ENCODE measurements around the gene CAVIN3.
"Not testable (repeated sequence)": the region's sequence is repeated elsewhere in the genome, so short reads cannot be mapped to it uniquely, and the experiment has no call there.

CAVIN3 gene

GRCh38 chr11:6326303-6326702 lies 6.0 kb upstream of the CAVIN3 start:
- DNase-seq (ENCODE audit: low read depth), result no peak

- no peak for DNase-seq (ENCODE audit: low read depth)
Measured at GRCh38 chr11:6323291-6323905, 3.1 kb upstream of the CAVIN3 start.

DNA sequence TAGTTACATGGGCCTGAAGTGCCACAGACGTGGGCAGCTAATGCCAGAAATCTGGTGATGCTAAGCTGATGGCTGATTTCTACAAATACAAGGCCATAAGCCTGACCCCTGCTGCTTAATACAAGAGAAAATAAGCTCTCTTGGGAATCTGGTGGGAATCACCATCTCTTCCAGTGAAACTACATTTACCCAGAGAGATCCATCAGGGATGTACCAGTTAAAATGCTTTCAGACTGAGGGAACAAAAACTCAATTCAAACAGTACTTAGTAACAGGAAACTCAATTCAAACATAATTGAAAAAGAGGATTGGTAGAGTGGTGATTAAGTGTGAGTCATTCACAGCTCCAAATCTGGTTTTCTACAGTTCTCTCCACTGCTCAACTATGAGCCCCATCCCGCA lies 1.7 kb upstream of the CAVIN3 start:
- peak; percentile 9 for DNase-seq (ENCODE audit: low read depth)

GRCh38 chr11:6321356-6321755 lies 1.1 kb upstream of the CAVIN3 start:
- DNase-seq (ENCODE audit: low read depth), result peak; percentile 67

GRCh38 chr11:6319704-6320410 lies 444 bp downstream of the CAVIN3 start:
- DNase-seq (ENCODE audit: low read depth), result peak; percentile 95

- peak; percentile 22 for DNase-seq (ENCODE audit: low read depth)
Measured at GRCh38 chr11:6319001-6319703, 1.1 kb downstream of the CAVIN3 start.

- DNase-seq (ENCODE audit: low read depth), result no peak
Measured at GRCh38 chr11:6318204-6318603, 2.1 kb downstream of the CAVIN3 start.

DNA sequence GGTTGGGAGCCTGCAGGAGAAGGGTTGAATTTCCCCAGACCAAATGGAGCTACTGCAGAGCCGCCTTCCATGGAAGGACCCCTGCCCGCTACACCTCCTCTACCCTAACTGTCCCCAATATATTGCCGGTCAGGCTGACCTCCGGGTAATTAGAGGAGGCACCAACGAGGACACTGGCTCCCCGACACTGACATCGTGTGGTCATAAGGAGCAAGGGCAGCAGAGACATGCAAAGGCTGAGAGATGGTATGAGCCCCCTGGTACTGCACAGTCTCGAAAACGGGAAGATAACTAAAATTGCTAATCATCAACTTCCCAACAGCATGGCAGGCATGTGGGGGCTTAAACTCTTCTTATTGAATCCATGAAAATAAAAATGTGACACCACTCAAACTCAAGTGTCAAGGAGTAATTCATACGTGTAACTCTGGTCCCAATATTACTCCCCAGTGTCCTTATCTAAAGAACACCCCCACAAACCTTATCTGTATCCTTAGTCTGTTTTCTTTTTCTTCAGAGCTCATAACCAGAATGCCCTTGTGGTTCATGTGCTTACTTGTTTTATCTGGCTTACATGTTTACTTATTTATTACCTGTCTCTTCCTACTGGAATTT lies 4.4 kb downstream of the CAVIN3 start:
- DNase-seq (ENCODE audit: low read depth), result peak; percentile 47

DNA sequence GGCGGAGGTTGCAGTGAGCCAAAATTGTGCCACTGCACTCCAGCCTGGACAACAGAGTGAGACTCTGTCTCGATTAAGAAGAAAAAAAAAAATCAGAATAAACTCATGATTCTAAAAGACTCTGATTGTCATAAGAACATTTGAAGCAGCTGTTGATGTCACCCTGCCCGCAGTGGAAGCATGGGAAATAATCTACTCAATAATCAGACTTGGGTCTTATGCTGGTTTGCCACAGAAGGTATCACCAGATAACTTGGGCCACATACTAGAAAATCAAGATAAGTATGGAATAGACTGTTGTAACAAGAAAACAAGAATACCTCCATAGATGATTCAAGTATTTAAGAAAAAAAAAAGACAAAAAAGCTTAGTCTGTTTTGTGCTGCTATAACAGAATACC lies 8.2 kb downstream of the CAVIN3 start:
- DNase-seq (ENCODE audit: low read depth), result no peak

GRCh38 chr11:6307876-6308275 lies 12.4 kb downstream of the CAVIN3 start:
- DNase-seq (ENCODE audit: low read depth), result no peak

GRCh38 chr11:6305297-6305696 lies 15.0 kb downstream of the CAVIN3 start:
- DNase-seq (ENCODE audit: low read depth), result no peak

DNA sequence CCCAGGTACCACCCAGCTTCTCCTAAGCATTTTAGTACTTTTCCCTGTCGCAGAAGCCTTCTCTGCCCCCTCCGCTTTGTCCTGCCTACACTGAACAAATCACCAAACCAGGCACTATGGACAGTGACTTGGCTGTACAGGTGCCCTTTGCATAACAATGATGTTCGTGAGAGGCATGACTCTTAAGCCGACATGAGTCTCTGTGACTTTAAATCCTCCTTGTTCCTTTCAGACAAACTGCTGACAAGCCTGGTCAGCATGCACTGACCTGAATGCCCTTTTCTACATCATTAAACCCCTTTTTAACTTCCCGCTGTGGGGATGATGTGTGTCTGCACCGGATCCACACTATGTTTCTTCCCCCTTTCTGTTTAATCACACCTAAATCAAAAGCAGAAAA lies 16.6 kb downstream of the CAVIN3 start:
- no peak for DNase-seq (ENCODE audit: low read depth)

- no peak for DNase-seq (ENCODE audit: low read depth)
Measured at GRCh38 chr11:6301096-6301495, 19.2 kb downstream of the CAVIN3 start.

- no peak for DNase-seq (ENCODE audit: low read depth)
Measured at GRCh38 chr11:6300325-6300724, 20.0 kb downstream of the CAVIN3 start.

DNA sequence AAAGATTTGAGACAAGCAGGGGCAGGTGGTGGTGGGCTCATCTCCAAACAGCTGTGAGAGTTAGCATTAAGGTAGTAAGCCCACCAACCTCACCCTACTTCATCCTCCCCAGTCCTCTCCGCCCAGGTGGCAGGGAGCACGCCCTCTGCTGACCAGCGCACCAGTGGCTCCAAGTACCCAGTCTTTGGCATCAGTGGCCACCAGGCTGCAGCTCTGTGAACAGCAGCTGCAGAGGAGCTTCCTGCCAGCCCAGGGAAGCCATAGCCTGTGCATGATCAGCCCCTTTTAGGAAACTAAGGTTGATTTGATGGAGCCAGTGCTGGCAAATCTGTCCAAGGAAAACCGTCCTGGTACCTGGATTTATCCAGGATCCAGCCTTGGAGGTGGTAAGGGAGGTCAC lies 21.7 kb downstream of the CAVIN3 start:
- DNase-seq (ENCODE audit: low read depth), result peak; percentile 34

DNA sequence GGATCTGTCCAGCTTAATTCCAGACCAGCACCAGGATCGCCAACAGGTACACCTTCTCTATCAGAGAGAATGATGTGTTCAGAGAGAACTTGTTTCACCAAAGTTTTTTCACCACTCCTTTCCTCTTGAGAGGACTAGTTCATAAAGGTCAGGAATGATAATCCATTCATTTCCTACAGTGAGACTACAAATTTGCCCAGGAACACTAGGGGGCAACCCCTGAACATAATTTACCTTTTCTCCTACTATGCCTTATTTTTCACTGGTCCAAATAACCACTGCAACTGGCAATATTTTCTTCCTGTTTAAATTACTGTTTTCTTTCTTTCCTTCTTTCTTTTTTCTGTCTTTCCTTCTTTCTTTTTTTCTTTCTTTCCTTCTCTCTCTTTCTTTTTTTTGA lies 22.5 kb downstream of the CAVIN3 start:
- no peak for DNase-seq (ENCODE audit: low read depth)

DNA sequence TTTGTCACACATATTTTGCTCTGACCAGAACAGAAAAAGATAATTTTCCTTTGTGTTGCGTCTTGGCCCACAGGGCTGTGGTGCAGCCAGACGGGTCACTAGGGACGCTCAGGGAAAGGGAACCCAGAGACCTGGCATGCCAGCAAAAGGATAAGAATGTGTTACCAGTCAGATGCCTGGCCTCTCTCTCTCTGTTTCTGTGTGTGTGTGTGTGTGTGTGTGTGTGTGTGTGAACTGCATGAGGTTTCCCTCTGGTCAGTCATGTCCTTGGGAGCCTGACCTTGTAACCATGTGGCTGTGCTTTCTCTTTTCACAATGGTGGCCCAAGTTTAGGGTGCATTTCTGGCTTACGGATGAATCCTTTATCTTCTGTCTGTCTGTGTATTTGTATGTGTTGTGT lies 35.3 kb downstream of the CAVIN3 start:
- no peak for DNase-seq (ENCODE audit: low read depth)

DNA sequence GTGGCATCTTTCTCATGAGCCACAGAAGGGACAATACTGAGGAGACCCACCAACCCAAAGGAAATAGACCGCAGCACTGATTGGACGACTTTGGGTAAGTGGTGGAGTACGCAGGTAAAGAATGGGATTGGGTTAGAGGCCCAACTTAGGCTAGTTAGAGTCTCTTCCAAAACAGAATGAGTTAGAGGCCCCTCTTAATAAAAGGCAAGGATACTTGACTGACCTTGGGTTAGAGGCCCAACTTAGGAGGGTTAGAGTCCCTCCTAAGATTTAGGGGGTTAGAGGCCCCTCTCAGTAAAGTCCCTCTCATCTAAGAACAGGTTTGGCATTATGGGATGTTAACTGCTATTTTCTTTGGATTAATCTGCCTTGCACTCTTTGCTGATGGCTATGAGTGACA lies 36.1 kb downstream of the CAVIN3 start:
- no peak for DNase-seq (ENCODE audit: low read depth)

- no peak for DNase-seq (ENCODE audit: low read depth)
Measured at GRCh38 chr11:6283453-6284023, 36.8 kb downstream of the CAVIN3 start.

DNA sequence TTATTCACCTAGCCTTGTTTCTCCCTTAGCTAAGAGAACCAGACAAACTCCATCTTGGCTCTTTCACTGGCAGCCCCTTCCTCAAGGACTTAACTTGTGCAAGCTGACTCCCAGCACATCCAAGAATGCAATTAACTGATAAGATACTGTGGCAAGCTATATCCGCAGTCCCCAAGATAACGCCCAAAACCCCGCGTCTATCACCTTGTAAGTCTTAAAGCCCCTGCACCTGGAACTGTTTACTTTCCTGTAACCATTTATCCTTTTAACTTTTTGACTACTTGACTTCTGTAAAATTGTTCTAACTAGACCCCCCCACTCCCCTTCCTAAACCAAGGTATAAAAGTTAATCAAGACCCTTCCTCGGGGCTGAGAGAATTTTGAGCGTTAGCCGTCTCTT lies 39.5 kb downstream of the CAVIN3 start:
- DNase-seq (ENCODE audit: low read depth), result not testable (repeated sequence)

- DNase-seq (ENCODE audit: low read depth), result no peak
Measured at GRCh38 chr11:6273188-6273587, 47.1 kb downstream of the CAVIN3 start.

GRCh38 chr11:6271598-6271997 lies 48.7 kb downstream of the CAVIN3 start:
- no peak for DNase-seq (ENCODE audit: low read depth)
